ENCODE results near the gene OSBPL2.

DNA sequence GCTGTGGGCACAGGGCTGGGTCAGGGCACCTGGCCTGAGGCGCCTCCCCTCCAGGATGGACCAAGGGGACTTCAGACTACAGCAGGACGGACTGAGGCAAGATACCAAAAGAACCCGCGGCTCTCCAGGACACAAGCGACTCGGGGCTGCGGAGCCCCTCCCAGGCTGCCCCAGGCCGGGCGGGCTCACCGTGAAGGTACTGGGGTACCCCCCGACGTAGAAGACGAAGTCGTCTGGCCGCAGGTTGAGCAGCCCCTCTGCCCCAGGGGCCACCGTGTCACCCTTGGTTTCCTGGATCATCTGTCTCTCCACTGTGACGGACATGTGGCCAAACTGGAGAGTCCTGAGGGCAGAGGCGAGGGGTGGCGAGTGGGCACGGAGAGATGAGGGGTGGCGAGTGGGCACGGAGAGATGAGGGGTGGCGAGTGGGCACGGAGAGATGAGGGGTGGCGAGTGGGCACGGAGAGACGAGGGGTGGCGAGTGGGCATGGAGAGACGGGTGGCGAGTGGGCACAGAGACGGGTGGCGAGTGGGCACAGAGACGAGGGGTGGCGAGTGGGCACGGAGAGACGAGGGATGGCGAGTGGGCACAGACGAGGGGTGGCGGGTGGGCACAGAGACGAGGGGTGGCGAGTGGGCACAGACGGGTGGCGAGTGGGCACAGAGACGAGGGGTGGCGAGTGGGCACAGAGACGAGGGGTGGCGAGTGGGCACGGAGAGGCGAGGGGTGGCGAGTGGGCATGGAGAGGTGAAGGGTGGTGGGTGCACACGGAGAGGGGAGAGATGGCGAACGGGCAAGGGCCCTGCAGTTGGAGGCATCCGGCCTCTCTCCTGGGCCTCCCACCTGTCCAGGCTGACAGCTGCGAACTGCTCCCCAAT is 75.4 kb downstream of the OSBPL2 start:
- TF ChIP-seq, protein P1, sequence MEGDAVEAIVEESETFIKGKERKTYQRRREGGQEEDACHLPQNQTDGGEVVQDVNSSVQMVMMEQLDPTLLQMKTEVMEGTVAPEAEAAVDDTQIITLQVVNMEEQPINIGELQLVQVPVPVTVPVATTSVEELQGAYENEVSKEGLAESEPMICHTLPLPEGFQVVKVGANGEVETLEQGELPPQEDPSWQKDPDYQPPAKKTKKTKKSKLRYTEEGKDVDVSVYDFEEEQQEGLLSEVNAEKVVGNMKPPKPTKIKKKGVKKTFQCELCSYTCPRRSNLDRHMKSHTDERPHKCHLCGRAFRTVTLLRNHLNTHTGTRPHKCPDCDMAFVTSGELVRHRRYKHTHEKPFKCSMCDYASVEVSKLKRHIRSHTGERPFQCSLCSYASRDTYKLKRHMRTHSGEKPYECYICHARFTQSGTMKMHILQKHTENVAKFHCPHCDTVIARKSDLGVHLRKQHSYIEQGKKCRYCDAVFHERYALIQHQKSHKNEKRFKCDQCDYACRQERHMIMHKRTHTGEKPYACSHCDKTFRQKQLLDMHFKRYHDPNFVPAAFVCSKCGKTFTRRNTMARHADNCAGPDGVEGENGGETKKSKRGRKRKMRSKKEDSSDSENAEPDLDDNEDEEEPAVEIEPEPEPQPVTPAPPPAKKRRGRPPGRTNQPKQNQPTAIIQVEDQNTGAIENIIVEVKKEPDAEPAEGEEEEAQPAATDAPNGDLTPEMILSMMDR (IDR thresholded peaks at IDR 0.05): no peak
- no peak for TF ChIP-seq POLR2AphosphoS5 (IDR thresholded peaks at IDR 0.05; ENCODE audit: insufficient read depth in 1 of 2, low read depth in 1 of 2)
- no peak for TF ChIP-seq POLR2A (IDR thresholded peaks at IDR 0.05)

Measured in vagina (tissue), 2 donors.